ENCODE results near the gene PAPPA.

- TF ChIP-seq, protein P1, sequence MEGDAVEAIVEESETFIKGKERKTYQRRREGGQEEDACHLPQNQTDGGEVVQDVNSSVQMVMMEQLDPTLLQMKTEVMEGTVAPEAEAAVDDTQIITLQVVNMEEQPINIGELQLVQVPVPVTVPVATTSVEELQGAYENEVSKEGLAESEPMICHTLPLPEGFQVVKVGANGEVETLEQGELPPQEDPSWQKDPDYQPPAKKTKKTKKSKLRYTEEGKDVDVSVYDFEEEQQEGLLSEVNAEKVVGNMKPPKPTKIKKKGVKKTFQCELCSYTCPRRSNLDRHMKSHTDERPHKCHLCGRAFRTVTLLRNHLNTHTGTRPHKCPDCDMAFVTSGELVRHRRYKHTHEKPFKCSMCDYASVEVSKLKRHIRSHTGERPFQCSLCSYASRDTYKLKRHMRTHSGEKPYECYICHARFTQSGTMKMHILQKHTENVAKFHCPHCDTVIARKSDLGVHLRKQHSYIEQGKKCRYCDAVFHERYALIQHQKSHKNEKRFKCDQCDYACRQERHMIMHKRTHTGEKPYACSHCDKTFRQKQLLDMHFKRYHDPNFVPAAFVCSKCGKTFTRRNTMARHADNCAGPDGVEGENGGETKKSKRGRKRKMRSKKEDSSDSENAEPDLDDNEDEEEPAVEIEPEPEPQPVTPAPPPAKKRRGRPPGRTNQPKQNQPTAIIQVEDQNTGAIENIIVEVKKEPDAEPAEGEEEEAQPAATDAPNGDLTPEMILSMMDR (IDR thresholded peaks at IDR 0.05) = no peak
- TF ChIP-seq EP300 (IDR thresholded peaks at IDR 0.05) (no peak), POLR2AphosphoS5 (IDR thresholded peaks at IDR 0.05) (no peak), POLR2A (IDR thresholded peaks at IDR 0.05; ENCODE audit: low read depth) (no peak)
Measured at GRCh38 chr9:116178481-116179211, 25.1 kb downstream of the PAPPA start.

All from esophagus muscularis mucosa (tissue), 4 donors.